PC-3 (cell line): Measurements from ENCODE around the gene MRPL24. TPM values are rescaled to one million over a fixed set of nuclear protein-coding genes. Genes with fewer than 3 reads are reported as not detected.

Experiments used
- ATAC-seq: fragments of 200-7000 bp; cut with Tn5 transposase; 2 replicates; pipeline ENCODE4 v1.9.1; 2020; ENCODE audit warnings: mild to moderate bottlenecking, moderate library complexity
- BruUV-seq: library from RNA; stranded (reverse); fragments of 400-500 nt; replicated peaks from 2 replicates; lab custom pipeline; 2021; lab: Mats Ljungman, UMichigan
- CTCF ChIA-PET: fragments of 300-600 bp; sonication (Branson Sonifier 250); formaldehyde crosslinking; loops from one replicate; lab custom pipeline; 2022; ENCODE audit warnings: antibody characterized with exemption; lab: Charles Lee
- POLR2A ChIA-PET: fragments of 300-600 bp; sonication (Branson Sonifier 250); formaldehyde crosslinking; loops from one replicate; lab custom pipeline; 2022; ENCODE audit warnings: antibody characterized with exemption; ENCODE audit not compliant: unreplicated experiment; lab: Charles Lee
- DNase-seq: peaks from one replicate; pipeline ENCODE4 v3.0.0-alpha.2; 2015
- H2AFZ ChIP-seq: fragments of 300-600 bp; sonication (generic); 2 replicates; pipeline ENCODE4 v1.6.0; 2016; ENCODE audit warnings: antibody characterized with exemption, low read length
- H3F3A ChIP-seq: fragments of 300-600 bp; sonication (generic); one replicate; pipeline ENCODE4 v1.6.0; 2017; ENCODE audit warnings: antibody characterized with exemption, low read length, control low read depth, mild to moderate bottlenecking; ENCODE audit not compliant: unreplicated experiment
- H3K27ac ChIP-seq: fragments of 300-600 bp; sonication (generic); 2 replicates; pipeline ENCODE4 v1.5.1; 2016; ENCODE audit warnings: mild to moderate bottlenecking, low read length
- H3K27me3 ChIP-seq: fragments of 300-600 bp; sonication (generic); 2 replicates; pipeline ENCODE4 v1.6.1; 2016; ENCODE audit warnings: low read length, mixed read lengths
- H3K36me3 ChIP-seq: fragments of 300-600 bp; sonication (generic); 2 replicates; pipeline ENCODE4 v1.6.1; 2016; ENCODE audit warnings: low read depth, mixed run types, low read length, mixed read lengths
- H3K4me1 ChIP-seq: fragments of 300-600 bp; sonication (generic); 2 replicates; pipeline ENCODE4 v1.5.1; 2016; ENCODE audit warnings: low read length; ENCODE audit not compliant: insufficient read depth
- H3K4me2 ChIP-seq: fragments of 300-600 bp; sonication (generic); 2 replicates; pipeline ENCODE4 v1.6.0; 2016; ENCODE audit warnings: low read length
- H3K4me3 ChIP-seq: fragments of 300-600 bp; sonication (generic); 2 replicates; pipeline ENCODE4 v1.5.1; 2016; ENCODE audit warnings: mild to moderate bottlenecking, low read length, mixed read lengths
- H3K79me2 ChIP-seq: fragments of 300-600 bp; sonication (generic); 2 replicates; pipeline ENCODE4 v1.6.1; 2017; ENCODE audit warnings: low read length, mixed read lengths
- H3K9ac ChIP-seq: fragments of 300-600 bp; sonication (generic); 2 replicates; pipeline ENCODE4 v1.6.0; 2016; ENCODE audit warnings: mild to moderate bottlenecking, low read length
- H3K9me2 ChIP-seq: fragments of 300-600 bp; sonication (generic); replicated peaks from 2 replicates; pipeline ENCODE4 v1.6.1; 2016; ENCODE audit warnings: mixed run types, low read length, mixed read lengths
- H3K9me3 ChIP-seq: fragments of 300-600 bp; sonication (generic); 2 replicates; pipeline ENCODE4 v1.6.1; 2016; ENCODE audit warnings: low read length, mixed read lengths
- H4K20me1 ChIP-seq: fragments of 300-600 bp; sonication (generic); 2 replicates; pipeline ENCODE4 v1.6.1; 2016; ENCODE audit warnings: low read length, mixed read lengths
- CTCF ChIP-seq: fragments of 300-600 bp; sonication (generic); conservative IDR thresholded peaks from 2 replicates; pipeline ENCODE4 v1.5.1; 2017; ENCODE audit warnings: antibody characterized with exemption, low read depth, mild to moderate bottlenecking, low read length
- EZH2 ChIP-seq: fragments of 300-600 bp; sonication (generic); IDR thresholded peaks from one replicate; pipeline ENCODE4 v1.6.1; 2017; ENCODE audit warnings: antibody characterized with exemption, mild to moderate bottlenecking, low read length; ENCODE audit not compliant: unreplicated experiment
- EZH2phosphoT487 ChIP-seq: fragments of 300-600 bp; sonication (generic); IDR thresholded peaks from 2 replicates; pipeline ENCODE4 v1.6.1; 2018; ENCODE audit warnings: mild to moderate bottlenecking, antibody characterized with exemption, low read length, borderline replicate concordance
- intact Hi-C: fragments of 100-400 bp; cut with micrococcal nuclease; formaldehyde crosslinking; loops from 2 replicates; pipeline ENCODE4 v1.9.0; 2023
- total RNA-seq: library from RNA; depleted of rRNA; stranded (reverse); fragments of >200 nt; gene quantifications from 2 replicates; pipeline ENCODE4 v1.2.3, GENCODE V29; 2014

The MRPL24 gene
- total RNA-seq, 1 experiment from 2014 or later, result 275 TPM

GRCh38 chr1:156721535-156721934 is 19.4 kb downstream of the MRPL24 start:
- H3K4me3 ChIP-seq, result no peak overlapping the region
- intact Hi-C loops, result no loop called here
- POLR2A ChIA-PET, result interaction anchor here (0.6 kb wide), 1 partner anchor 15 kb away, joined by 3 read pairs; no protein-coding TSS in a partner anchor

GRCh38 chr1:156721131-156721530 is 19.8 kb downstream of the MRPL24 start:
- intact Hi-C loops, result no loop called here
- H3K9me2 ChIP-seq, result no peaks in the 10 kb centered on the region
- H3F3A ChIP-seq, result no peaks in the 10 kb centered on the region
- peaks cover 46% of the 10 kb centered on the region for H3K36me3 ChIP-seq
- H3K27ac ChIP-seq, result no peak overlapping the region
- H3K9ac ChIP-seq, result no peak overlapping the region
- ATAC-seq, result no peak
- H3K27me3 ChIP-seq, result no peaks in the 10 kb centered on the region
- no peak for DNase-seq
- H3K9me3 ChIP-seq, result no peaks in the 10 kb centered on the region
- H3K4me3 ChIP-seq, result no peak overlapping the region
- TF ChIP-seq EZH2phosphoT487, result no peak
- TF ChIP-seq EZH2, result no peak
- no peak for TF ChIP-seq CTCF
- no peak overlapping the region for H3K4me2 ChIP-seq
- H2AFZ ChIP-seq, result no peak overlapping the region
- CTCF ChIA-PET, result no interaction called here
- peaks cover 15% of the 10 kb centered on the region for H3K4me1 ChIP-seq
- BruUV-seq, result no TSS peak
- H3K79me2 ChIP-seq, result peaks cover 46% of the 10 kb centered on the region
- H4K20me1 ChIP-seq, result peaks cover 31% of the 10 kb centered on the region
- POLR2A ChIA-PET, result interaction anchor here (0.6 kb wide), 1 partner anchor 15 kb away, joined by 3 read pairs; no protein-coding TSS in a partner anchor

More at GRCh38 chr1:156721535-156721934, 19.4 kb downstream of the MRPL24 start:
- H4K20me1 ChIP-seq, result peaks cover 35% of the 10 kb centered on the region
- H3K36me3 ChIP-seq, result peaks cover 46% of the 10 kb centered on the region
- H3K27me3 ChIP-seq, result no peaks in the 10 kb centered on the region
- peaks cover 50% of the 10 kb centered on the region for H3K79me2 ChIP-seq
- H3K4me2 ChIP-seq, result no peak overlapping the region
- H3K9me3 ChIP-seq, result no peaks in the 10 kb centered on the region
- CTCF ChIA-PET, result no interaction called here
- no peaks in the 10 kb centered on the region for H3F3A ChIP-seq
- no peak for DNase-seq
- H3K9me2 ChIP-seq, result no peaks in the 10 kb centered on the region
- peaks cover 15% of the 10 kb centered on the region for H3K4me1 ChIP-seq
- BruUV-seq, result no TSS peak
- H3K9ac ChIP-seq, result no peak overlapping the region
- H3K27ac ChIP-seq, result no peak overlapping the region
- H2AFZ ChIP-seq, result no peak overlapping the region
- TF ChIP-seq CTCF (no peak), EZH2 (no peak), EZH2phosphoT487 (no peak)
- no peak for ATAC-seq

GRCh38 chr1:156717351-156717750 is 23.5 kb downstream of the MRPL24 start:
- peaks cover 17% of the 10 kb centered on the region for H3K36me3 ChIP-seq
- no peaks in the 10 kb centered on the region for H3K4me1 ChIP-seq
- H4K20me1 ChIP-seq, result no peaks in the 10 kb centered on the region; the same call in 1 of the 2 replicates
- H3F3A ChIP-seq, result no peaks in the 10 kb centered on the region
- no peak overlapping the region for H3K9ac ChIP-seq
- H3K9me2 ChIP-seq, result no peaks in the 10 kb centered on the region
- H3K4me2 ChIP-seq, result no peak overlapping the region
- H3K4me3 ChIP-seq, result no peak overlapping the region
- no peak overlapping the region for H2AFZ ChIP-seq
- peaks cover 10% of the 10 kb centered on the region; the same call in 1 of the 2 replicates for H3K79me2 ChIP-seq
- H3K9me3 ChIP-seq, result no peaks in the 10 kb centered on the region
- no peak overlapping the region for H3K27ac ChIP-seq
- DNase-seq, result no peak
- intact Hi-C loops, result no loop called here
- no peaks in the 10 kb centered on the region for H3K27me3 ChIP-seq
- CTCF ChIA-PET, result interaction anchor here (3.4 kb wide), 1 partner anchor 28 kb away, joined by 16 read pairs; no protein-coding TSS in a partner anchor
- POLR2A ChIA-PET, result no interaction called here
- no peak for ATAC-seq
- TF ChIP-seq EZH2 (no peak), EZH2phosphoT487 (no peak), CTCF (no peak)
- no TSS peak for BruUV-seq
